ENCODE data around the gene SIGLEC7.
A peak's percentile ranks its signal among the peaks of the same experiment; 100 is the strongest.

The SIGLEC7 gene

GRCh38 chr19:51157265-51157664, 15.2 kb downstream of the SIGLEC7 start:
- H3K4me3 ChIP-seq: no peak overlapping the region
- H3K4me2 ChIP-seq: 0 out of 22 replicates have a peak overlapping the region, but pooled peaks of 1 of the 11 experiments have one; percentile 0
- peaks cover 0 to 35% (median 0%) of the 10 kb centered on the region in 11 experiments; a peak in 5 of 22 replicates for H3K36me3 ChIP-seq
- no peaks in the 10 kb centered on the region for H3K9me3 ChIP-seq (replicated peaks in 1 of 11)
- no peak overlapping the region for H3K9ac ChIP-seq
- H3K4me1 ChIP-seq: peaks cover 0 to 18% (median 0%) of the 10 kb centered on the region in 10 experiments; a peak in 3 of 20 replicates
- no peak for TF ChIP-seq Cebpa-rat (IDR thresholded peaks at IDR 0.05)
- H3K27ac ChIP-seq: no peak overlapping the region
- no peaks in the 10 kb centered on the region for H4K20me1 ChIP-seq
- no peaks in the 10 kb centered on the region for H3K27me3 ChIP-seq

GRCh38 chr19:51158474-51159129, 16.5 kb downstream of the SIGLEC7 start:
- H3K4me1 ChIP-seq: peaks cover 0 to 18% (median 0%) of the 10 kb centered on the region in 10 experiments; a peak in 3 of 20 replicates
- no peaks in the 10 kb centered on the region for H3K9me3 ChIP-seq (replicated peaks in 1 of 11)
- H3K9ac ChIP-seq: no peak overlapping the region
- no peaks in the 10 kb centered on the region for H3K27me3 ChIP-seq
- H3K4me2 ChIP-seq: peak overlapping the region in 1 of 11 experiments; percentile 4; a peak in 1 of 22 replicates
- H4K20me1 ChIP-seq: no peaks in the 10 kb centered on the region
- TF ChIP-seq Cebpa-rat (IDR thresholded peaks at IDR 0.05): no peak
- H3K27ac ChIP-seq: peak overlapping the region in 2 of 11 experiments; percentile 9 to 15; a peak in 1 of 22 replicates
- no peak overlapping the region for H3K4me3 ChIP-seq
- H3K36me3 ChIP-seq: peaks cover 0 to 22% (median 0%) of the 10 kb centered on the region in 11 experiments; a peak in 5 of 22 replicates

- no peak for TF ChIP-seq Cebpa-rat (IDR thresholded peaks at IDR 0.05)
- Histone ChIP-seq H3K27me3 (no peaks in the 10 kb centered on the region), H3K4me1 (peaks cover 0 to 18% (median 0%) of the 10 kb centered on the region in 10 experiments; a peak in 3 of 20 replicates), H3K9ac (no peak overlapping the region), H3K4me3 (no peak overlapping the region), H3K36me3 (peaks cover 0 to 11% (median 0%) of the 10 kb centered on the region in 11 experiments; a peak in 4 of 22 replicates), H4K20me1 (no peaks in the 10 kb centered on the region), H3K9me3 (replicated peaks in 1 of 11) (no peaks in the 10 kb centered on the region), H3K4me2 (no peak overlapping the region), H3K27ac (no peak overlapping the region)
Measured at GRCh38 chr19:51159656-51160055, 17.6 kb downstream of the SIGLEC7 start.

GRCh38 chr19:51161266-51161665, 19.2 kb downstream of the SIGLEC7 start:
- Histone ChIP-seq H3K9ac (no peak overlapping the region), H3K9me3 (replicated peaks in 1 of 11) (no peaks in the 10 kb centered on the region), H3K27me3 (no peaks in the 10 kb centered on the region), H4K20me1 (no peaks in the 10 kb centered on the region), H3K36me3 (no peaks in the 10 kb centered on the region), H3K4me3 (no peak overlapping the region), H3K4me1 (peaks cover 0 to 18% (median 0%) of the 10 kb centered on the region in 10 experiments; a peak in 3 of 20 replicates), H3K27ac (no peak overlapping the region), H3K4me2 (no peak overlapping the region)
- TF ChIP-seq Cebpa-rat (IDR thresholded peaks at IDR 0.05): no peak

GRCh38 chr19:51161867-51162496, 19.9 kb downstream of the SIGLEC7 start:
- Histone ChIP-seq H3K4me1 (peaks cover 4 to 24% (median 5%) of the 10 kb centered on the region in 10 experiments), H3K27me3 (no peaks in the 10 kb centered on the region), H3K9me3 (replicated peaks in 1 of 11) (no peaks in the 10 kb centered on the region), H3K36me3 (no peaks in the 10 kb centered on the region), H3K9ac (no peak overlapping the region), H4K20me1 (no peaks in the 10 kb centered on the region), H3K27ac (no peak overlapping the region), H3K4me3 (no peak overlapping the region), H3K4me2 (no peak overlapping the region)
- no peak for TF ChIP-seq Cebpa-rat (IDR thresholded peaks at IDR 0.05)

GRCh38 chr19:51163257-51163656, 21.2 kb downstream of the SIGLEC7 start:
- Histone ChIP-seq H3K27me3 (no peaks in the 10 kb centered on the region), H3K9ac (no peak overlapping the region), H3K4me2 (no peak overlapping the region), H3K27ac (no peak overlapping the region), H3K4me1 (peaks cover 17 to 28% (median 18%) of the 10 kb centered on the region in 10 experiments), H3K36me3 (no peaks in the 10 kb centered on the region), H4K20me1 (no peaks in the 10 kb centered on the region), H3K4me3 (no peak overlapping the region), H3K9me3 (replicated peaks in 1 of 11) (no peaks in the 10 kb centered on the region)
- TF ChIP-seq Cebpa-rat (IDR thresholded peaks at IDR 0.05): no peak

GRCh38 chr19:51164215-51164614, 22.1 kb downstream of the SIGLEC7 start:
- Histone ChIP-seq H3K27me3 (no peaks in the 10 kb centered on the region), H4K20me1 (no peaks in the 10 kb centered on the region), H3K4me2 (no peak overlapping the region), H3K4me3 (no peak overlapping the region), H3K4me1 (peaks cover 26 to 29% (median 28%) of the 10 kb centered on the region in 10 experiments), H3K27ac (no peak overlapping the region), H3K36me3 (no peaks in the 10 kb centered on the region), H3K9ac (no peak overlapping the region), H3K9me3 (replicated peaks in 1 of 11) (no peaks in the 10 kb centered on the region)
- TF ChIP-seq Cebpa-rat (IDR thresholded peaks at IDR 0.05): no peak

GRCh38 chr19:51166846-51167490, 24.9 kb downstream of the SIGLEC7 start:
- Histone ChIP-seq H4K20me1 (no peaks in the 10 kb centered on the region), H3K4me3 (peak overlapping the region in 6 of 10 experiments; percentile 9 to 62 (median 41); a peak in 8 of 20 replicates)

More at GRCh38 chr19:51166846-51167490, 24.9 kb downstream of the SIGLEC7 start:
- H3K9ac ChIP-seq: peak overlapping the region in 8 of 11 experiments; percentile 1 to 53 (median 45); a peak in 15 of 22 replicates
- peak overlapping the region in 8 of 11 experiments; percentile 12 to 56 (median 40); a peak in 11 of 22 replicates for H3K27ac ChIP-seq
- H3K4me2 ChIP-seq: peak overlapping the region; percentile 75 to 92 (median 81)
- no peak for TF ChIP-seq Cebpa-rat (IDR thresholded peaks at IDR 0.05)
- H3K4me1 ChIP-seq: peaks cover 27 to 43% (median 29%) of the 10 kb centered on the region in 10 experiments
- no peaks in the 10 kb centered on the region for H3K36me3 ChIP-seq
- H3K27me3 ChIP-seq: no peaks in the 10 kb centered on the region
- H3K9me3 ChIP-seq (replicated peaks in 1 of 11): no peaks in the 10 kb centered on the region
